C4-2B (cell line): Measurements from ENCODE around the gene CMTM3.

ENCODE experiments used
- CTCF ChIP-seq: fragments of 450-650 bp; conservative IDR thresholded peaks from 2 replicates; pipeline ENCODE4 v1.5.1; 2017; ENCODE audit warnings: mild to moderate bottlenecking
- ZFX ChIP-seq: fragments of 450-650 bp; IDR thresholded peaks from 2 replicates; pipeline ENCODE4 v1.6.1; 2017

GRCh38 chr16:66574531-66574930 is 30.0 kb upstream of the CMTM3 start:
- TF ChIP-seq CTCF (no peak), ZFX (no peak)
